CD4-positive, alpha-beta memory T cell (primary cell): ENCODE results near the gene OPA1. TPM values are rescaled to one million over a fixed set of nuclear protein-coding genes. Genes with fewer than 3 reads are reported as not detected.

ENCODE experiments used
- CTCF ChIA-PET: fragments of 350-600 bp; sonication (Branson Sonifier 250); formaldehyde crosslinking; loops from one replicate; lab custom pipeline; 2021; ENCODE audit warnings: inconsistent platforms; ENCODE audit not compliant: partially characterized antibody; lab: Charles Lee
- POLR2A ChIA-PET: fragments of 350-600 bp; sonication (Branson Sonifier 250); formaldehyde crosslinking; loops from one replicate; lab custom pipeline; 2021; ENCODE audit not compliant: partially characterized antibody; lab: Charles Lee
- DNase-seq, 5 donors: peaks; one replicate each; pipeline versions ENCODE4 v3.0.0 to v3.0.0-alpha.2; 2020 to 2022; ENCODE audit warnings: mixed read lengths in 1 of 5
- H3K27ac ChIP-seq: one replicate; pipeline ENCODE4 v1.7.0; 2013; ENCODE audit warnings: low read depth, low read length
- H3K27me3 ChIP-seq: 2 replicates; pipeline ENCODE4 v1.7.0; 2013; ENCODE audit warnings: mild to moderate bottlenecking, low read length, moderate library complexity; ENCODE audit not compliant: insufficient read depth
- H3K36me3 ChIP-seq: 2 replicates; pipeline ENCODE4 v1.7.0; 2013; ENCODE audit warnings: mild to moderate bottlenecking, low read length, moderate library complexity; ENCODE audit not compliant: insufficient read depth
- H3K4me1 ChIP-seq: 2 replicates; pipeline ENCODE4 v1.7.0; 2013; ENCODE audit warnings: mild to moderate bottlenecking, low read length, moderate library complexity; ENCODE audit not compliant: insufficient read depth
- H3K4me3 ChIP-seq, 2 donors: one replicate each; pipeline ENCODE4 v1.7.0; 2013; ENCODE audit warnings: low read length in 2 of 2, mild to moderate bottlenecking in 1 of 2
- H3K9me3 ChIP-seq, 2 donors: one replicate each; pipeline ENCODE4 v1.7.0; 2013; ENCODE audit warnings: low read length in 2 of 2, control low read depth in 1 of 2; ENCODE audit not compliant: control insufficient read depth in 1 of 2
- H3K27ac Mint-ChIP-seq, 7 donors: one replicate each; pipeline ENCODE4 v1.8.0; 2020 to 2021; ENCODE audit warnings: mixed read lengths in 7 of 7, mild to moderate bottlenecking in 6 of 7, inconsistent platforms in 3 of 7, moderate library complexity in 3 of 7
- H3K27me3 Mint-ChIP-seq, 2 donors: one replicate each; pipeline ENCODE4 v1.8.0; 2020 to 2021; ENCODE audit warnings: mixed read lengths in 2 of 2
- H3K36me3 Mint-ChIP-seq, 2 donors: one replicate each; pipeline ENCODE4 v1.8.0; 2020 to 2021; ENCODE audit warnings: mixed read lengths in 2 of 2, inconsistent platforms in 1 of 2, mild to moderate bottlenecking in 1 of 2
- H3K4me1 Mint-ChIP-seq, 4 donors: one replicate each; pipeline ENCODE4 v1.8.0; 2020 to 2021; ENCODE audit warnings: mixed read lengths in 4 of 4, mild to moderate bottlenecking in 1 of 4
- H3K4me3 Mint-ChIP-seq, 8 donors: one replicate each; pipeline ENCODE4 v1.8.0; 2020 to 2021; ENCODE audit warnings: mixed read lengths in 8 of 8, mild to moderate bottlenecking in 7 of 8, moderate library complexity in 6 of 8, inconsistent platforms in 3 of 8
- H3K9me3 Mint-ChIP-seq, 8 donors: one replicate each; pipeline ENCODE4 v1.8.0; 2020 to 2021; ENCODE audit warnings: mixed read lengths in 8 of 8, mild to moderate bottlenecking in 5 of 8, inconsistent platforms in 3 of 8, moderate library complexity in 1 of 8
- intact Hi-C: fragments of 100-400 bp; cut with micrococcal nuclease; formaldehyde crosslinking; loops from one replicate; pipeline ENCODE4 v1.15.1; 2023
- polyA plus RNA-seq, 2 donors: library from polyadenylated mRNA; unstranded; fragments of 300-500 nt; fragmentation: Illumina TruSeq; gene quantifications; one replicate each; pipeline ENCODE4 v1.2.3, GENCODE V29; 2021
- total RNA-seq, 2 experiments: library from RNA; stranded (reverse); gene quantifications; one replicate each; pipeline ENCODE4 v1.2.3, GENCODE V29; 2021

Gene OPA1
- total RNA-seq (10 to 100 TPM; 51.5 to 59.8 TPM), polyA plus RNA-seq (10 to 100 TPM; 19.8 to 28.3 TPM)

DNA sequence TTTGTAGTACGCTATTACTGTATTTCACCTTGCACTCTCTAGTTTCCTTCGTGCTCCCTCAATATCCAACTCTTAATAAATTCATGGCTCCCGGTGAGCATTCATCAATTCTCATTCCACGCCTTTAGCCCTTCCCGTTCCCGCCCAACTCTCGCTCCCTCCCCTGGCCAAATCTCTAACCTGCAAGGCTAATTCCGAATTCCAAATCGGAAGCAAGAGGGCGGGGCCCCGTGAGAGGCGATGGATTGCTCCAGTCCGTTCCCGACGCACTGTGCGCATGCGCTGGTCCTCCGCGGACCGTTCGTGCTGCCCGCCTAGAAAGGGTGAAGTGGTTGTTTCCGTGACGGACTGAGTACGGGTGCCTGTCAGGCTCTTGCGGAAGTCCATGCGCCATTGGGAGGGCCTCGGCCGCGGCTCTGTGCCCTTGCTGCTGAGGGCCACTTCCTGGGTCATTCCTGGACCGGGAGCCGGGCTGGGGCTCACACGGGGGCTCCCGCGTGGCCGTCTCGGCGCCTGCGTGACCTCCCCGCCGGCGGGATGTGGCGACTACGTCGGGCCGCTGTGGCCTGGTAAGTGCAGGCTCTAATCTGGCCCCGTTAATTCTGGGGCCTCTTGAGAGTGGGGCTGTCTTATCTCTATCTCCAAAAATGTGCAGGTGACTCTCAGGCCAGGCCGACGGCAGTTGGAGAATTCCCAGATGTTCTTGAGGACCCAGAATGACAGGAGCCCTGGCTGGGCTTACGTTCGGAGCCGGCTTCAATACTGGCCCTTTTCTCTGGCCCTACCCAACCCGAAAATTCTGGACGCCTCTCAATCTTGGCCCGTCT lies at the start of gene OPA1:
Gene OPA1 (plus strand): TSS at position 368 of the 827 bp plus-strand sequence. CDS start 170 bp downstream, at position 538.
- peaks cover 5% of the 10 kb centered on the region for H3K36me3 ChIP-seq
- peaks cover 33% of the 10 kb centered on the region for H3K4me1 ChIP-seq
- H3K27me3 ChIP-seq = no peaks in the 10 kb centered on the region
- peak; percentile 85 to 89 (median 86) for DNase-seq
- H3K27ac ChIP-seq = peak within 1 kb of the TSS; percentile 76
- H3K36me3 Mint-ChIP-seq = peaks cover 7 to 19% of the 10 kb centered on the region in 2 donors
- H3K27ac Mint-ChIP-seq = peak within 1 kb of the TSS; percentile 92 to 99 (median 98)
- H3K4me3 Mint-ChIP-seq = peak within 1 kb of the TSS; percentile 92 to 99 (median 97)
- peaks cover 37 to 57% (median 48%) of the 10 kb centered on the region in 4 donors for H3K4me1 Mint-ChIP-seq
- ChIA-PET POLR2A (no interaction called here), CTCF (no interaction called here)
- no peaks in the 10 kb centered on the region for H3K27me3 Mint-ChIP-seq
- H3K9me3 ChIP-seq = no peaks in the 10 kb centered on the region
- intact Hi-C loops = loop anchor here (1.0 to 10.0 kb wide), 2 partner anchors 12 to 678 kb away; partner anchors contain the start of gene MB21D2
- H3K4me3 ChIP-seq = peak within 1 kb of the TSS; percentile 86 to 88
- no peaks in the 10 kb centered on the region for H3K9me3 Mint-ChIP-seq

DNA sequence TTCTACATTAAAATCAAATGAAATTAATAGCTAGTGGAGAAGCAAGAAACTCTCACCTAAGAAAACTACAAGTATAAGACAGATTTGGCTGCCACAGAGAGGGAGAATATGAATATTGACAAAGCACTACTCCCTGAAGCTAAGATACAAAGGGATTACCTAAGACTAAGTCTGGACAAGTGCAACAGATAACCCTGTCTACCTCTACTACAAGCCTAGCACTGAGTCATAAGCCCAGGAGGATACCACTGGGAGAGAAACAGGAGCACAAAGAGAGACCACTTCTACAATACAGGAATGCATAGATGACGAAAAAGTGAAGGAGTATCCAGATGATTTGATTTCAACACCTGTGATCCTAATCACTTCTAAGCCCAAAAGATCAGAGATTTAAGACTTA lies 48.7 kb upstream of the OPA1 start:
- Histone ChIP-seq H3K36me3 (no peaks in the 10 kb centered on the region), H3K27me3 (no peaks in the 10 kb centered on the region), H3K4me1 (no peaks in the 10 kb centered on the region), H3K4me3 (no peak overlapping the region), H3K9me3 (no peaks in the 10 kb centered on the region), H3K27ac (no peak overlapping the region)
- peaks cover 5 to 24% (median 15%) of the 10 kb centered on the region in 8 donors for H3K9me3 Mint-ChIP-seq
- ChIA-PET POLR2A (interaction anchor here (0.5 kb wide), 1 partner anchor 1767 kb away, joined by 3 read pairs; no protein-coding TSS in a partner anchor), CTCF (interaction anchor here (1.3 kb wide), 1 partner anchor 12 kb away, joined by 3 read pairs; no protein-coding TSS in a partner anchor)
- no peak overlapping the region for H3K4me3 Mint-ChIP-seq
- intact Hi-C loops = no loop called here
- no peak for DNase-seq
- no peaks in the 10 kb centered on the region for H3K4me1 Mint-ChIP-seq
- peaks cover 0 to 4% of the 10 kb centered on the region in 2 donors for H3K27me3 Mint-ChIP-seq
- H3K36me3 Mint-ChIP-seq = no peaks in the 10 kb centered on the region
- H3K27ac Mint-ChIP-seq = no peak overlapping the region

- DNase-seq = no peak
- no peak overlapping the region for H3K27ac ChIP-seq
- H3K27me3 ChIP-seq = no peaks in the 10 kb centered on the region
- no peaks in the 10 kb centered on the region for H3K9me3 ChIP-seq
- Mint-ChIP-seq H3K9me3 (peaks cover 5 to 24% (median 15%) of the 10 kb centered on the region in 8 donors), H3K27me3 (peaks cover 0 to 4% of the 10 kb centered on the region in 2 donors), H3K4me3 (no peak overlapping the region), H3K4me1 (no peaks in the 10 kb centered on the region), H3K27ac (no peak overlapping the region), H3K36me3 (no peaks in the 10 kb centered on the region)
- ChIA-PET CTCF (no interaction called here), POLR2A (no interaction called here)
- H3K36me3 ChIP-seq = no peaks in the 10 kb centered on the region
- intact Hi-C loops = no loop called here
- no peak overlapping the region for H3K4me3 ChIP-seq
- H3K4me1 ChIP-seq = no peaks in the 10 kb centered on the region
Observed at GRCh38 chr3:193545304-193545703, 47.7 kb upstream of the OPA1 start.

DNA sequence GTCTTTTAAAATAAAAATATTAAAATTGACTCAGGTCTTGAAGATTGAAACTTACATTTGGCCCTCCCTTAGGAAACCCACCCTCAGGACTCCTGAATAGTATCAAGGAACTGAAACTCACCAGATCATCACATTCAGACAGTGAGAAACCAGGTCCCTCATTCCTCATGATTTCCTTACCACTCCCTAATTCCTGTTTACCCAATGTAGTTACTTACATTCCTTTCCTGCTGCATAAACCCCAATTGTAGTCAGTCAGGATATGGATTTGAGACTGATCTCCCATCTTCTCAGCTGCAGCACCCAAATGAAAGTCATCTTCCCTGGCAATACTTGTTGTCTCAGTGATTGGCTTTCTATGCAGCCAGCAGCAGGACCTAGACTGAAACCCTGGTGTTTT lies 46.9 kb upstream of the OPA1 start:
- no peaks in the 10 kb centered on the region for H3K9me3 ChIP-seq
- H3K27me3 ChIP-seq = no peaks in the 10 kb centered on the region
- Mint-ChIP-seq H3K9me3 (peaks cover 5 to 24% (median 15%) of the 10 kb centered on the region in 8 donors), H3K27ac (no peak overlapping the region), H3K4me1 (no peaks in the 10 kb centered on the region), H3K27me3 (peaks cover 0 to 4% of the 10 kb centered on the region in 2 donors), H3K36me3 (no peaks in the 10 kb centered on the region), H3K4me3 (no peak overlapping the region)
- intact Hi-C loops = no loop called here
- no peaks in the 10 kb centered on the region for H3K4me1 ChIP-seq
- no peak overlapping the region for H3K4me3 ChIP-seq
- ChIA-PET CTCF (no interaction called here), POLR2A (no interaction called here)
- DNase-seq = no peak
- no peaks in the 10 kb centered on the region for H3K36me3 ChIP-seq
- H3K27ac ChIP-seq = no peak overlapping the region

DNA sequence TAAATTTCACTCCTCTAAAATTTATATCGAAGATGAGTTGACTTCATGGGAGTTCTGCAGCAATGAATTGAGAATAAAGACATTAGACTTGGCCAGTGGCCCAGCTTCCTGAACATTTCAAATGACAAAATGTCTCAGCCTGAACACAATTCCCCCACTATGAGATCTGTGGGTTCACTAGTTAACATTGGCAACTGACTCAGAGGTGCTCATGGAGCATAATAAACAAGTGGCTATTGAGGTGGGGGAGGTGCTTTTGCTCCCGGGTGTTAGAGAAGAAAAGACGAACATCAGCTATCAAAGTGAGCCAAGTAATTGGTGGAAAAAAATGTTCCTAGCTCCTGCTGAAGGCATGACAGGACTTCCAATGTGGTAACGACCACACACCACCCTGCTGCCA lies 44.6 kb upstream of the OPA1 start:
- intact Hi-C loops = no loop called here
- H3K27ac Mint-ChIP-seq = no peak overlapping the region
- peaks cover 5 to 24% (median 15%) of the 10 kb centered on the region in 8 donors for H3K9me3 Mint-ChIP-seq
- no peaks in the 10 kb centered on the region for H3K9me3 ChIP-seq
- no peak overlapping the region for H3K4me3 ChIP-seq
- no peak overlapping the region for H3K4me3 Mint-ChIP-seq
- no peak for DNase-seq
- no peaks in the 10 kb centered on the region for H3K36me3 ChIP-seq
- no peak overlapping the region for H3K27ac ChIP-seq
- no peaks in the 10 kb centered on the region for H3K36me3 Mint-ChIP-seq
- POLR2A ChIA-PET = no interaction called here
- H3K4me1 Mint-ChIP-seq = no peaks in the 10 kb centered on the region
- H3K27me3 ChIP-seq = no peaks in the 10 kb centered on the region
- CTCF ChIA-PET = no interaction called here
- H3K4me1 ChIP-seq = no peaks in the 10 kb centered on the region
- H3K27me3 Mint-ChIP-seq = peaks cover 0 to 2% of the 10 kb centered on the region in 2 donors

DNA sequence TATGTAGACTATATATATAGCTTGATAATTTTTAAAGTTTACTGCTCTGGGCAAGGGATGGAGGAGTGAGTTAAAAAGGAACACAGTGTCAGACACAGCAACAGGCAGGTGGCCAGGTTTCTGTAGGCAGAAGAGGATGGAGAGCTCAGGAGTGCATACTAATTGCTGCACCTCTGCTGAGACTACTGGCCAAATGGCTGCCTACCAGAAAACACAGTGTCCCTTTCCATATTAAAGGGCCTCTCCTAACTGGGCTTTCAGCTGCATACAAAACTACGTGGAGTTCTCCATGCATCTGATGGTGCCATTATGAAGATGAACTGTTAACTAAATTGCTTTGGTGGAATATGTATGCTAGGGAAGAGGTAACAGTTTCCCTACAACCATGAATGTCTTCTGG lies 40.1 kb upstream of the OPA1 start:
- Histone ChIP-seq H3K27me3 (no peaks in the 10 kb centered on the region), H3K4me3 (no peak overlapping the region), H3K27ac (no peak overlapping the region), H3K9me3 (no peaks in the 10 kb centered on the region), H3K36me3 (no peaks in the 10 kb centered on the region), H3K4me1 (no peaks in the 10 kb centered on the region)
- Mint-ChIP-seq H3K9me3 (no peaks in the 10 kb centered on the region), H3K27ac (no peak overlapping the region), H3K4me1 (no peaks in the 10 kb centered on the region), H3K27me3 (no peaks in the 10 kb centered on the region), H3K4me3 (no peak overlapping the region), H3K36me3 (no peaks in the 10 kb centered on the region)
- ChIA-PET POLR2A (no interaction called here), CTCF (no interaction called here)
- intact Hi-C loops = no loop called here
- no peak for DNase-seq

- intact Hi-C loops = no loop called here
- no peak overlapping the region for H3K27ac Mint-ChIP-seq
- H3K4me1 Mint-ChIP-seq = no peaks in the 10 kb centered on the region
- ChIA-PET CTCF (no interaction called here), POLR2A (no interaction called here)
- H3K4me1 ChIP-seq = no peaks in the 10 kb centered on the region
- no peaks in the 10 kb centered on the region for H3K9me3 Mint-ChIP-seq
- H3K27me3 ChIP-seq = no peaks in the 10 kb centered on the region
- no peaks in the 10 kb centered on the region for H3K36me3 Mint-ChIP-seq
- H3K36me3 ChIP-seq = no peaks in the 10 kb centered on the region
- H3K27me3 Mint-ChIP-seq = no peaks in the 10 kb centered on the region
- DNase-seq = no peak
- H3K4me3 Mint-ChIP-seq = no peak overlapping the region
- H3K27ac ChIP-seq = no peak overlapping the region
- H3K4me3 ChIP-seq = no peak overlapping the region
- no peaks in the 10 kb centered on the region for H3K9me3 ChIP-seq
Observed at GRCh38 chr3:193553586-193553985, 39.4 kb upstream of the OPA1 start.
